Fibroblast of skin of scalp (primary cell): ENCODE measurements around the gene NEAT1.

Experiments used
- DNase-seq: peaks from one replicate; pipeline ENCODE4 v3.0.0-alpha.2; 2013

NEAT1 gene

GRCh38 chr11:65423516-65424204, 1.1 kb downstream of the NEAT1 start:
- no peak for DNase-seq

- DNase-seq: peak; percentile 62
These were observed 1.9 kb downstream of the NEAT1 start for GRCh38 chr11:65424205-65425104.

GRCh38 chr11:65425105-65425970, 2.7 kb downstream of the NEAT1 start:
- peak; percentile 72 for DNase-seq

GRCh38 chr11:65425971-65426838, 3.6 kb downstream of the NEAT1 start:
- DNase-seq: peak; percentile 89

- peak; percentile 66 for DNase-seq
These were observed 4.5 kb downstream of the NEAT1 start for GRCh38 chr11:65426839-65427690.

GRCh38 chr11:65427691-65428577, 5.3 kb downstream of the NEAT1 start:
- DNase-seq: peak; percentile 71

GRCh38 chr11:65428578-65429067, 6.0 kb downstream of the NEAT1 start:
- DNase-seq: peak; percentile 58

GRCh38 chr11:65429068-65429681, 6.6 kb downstream of the NEAT1 start:
- peak; percentile 71 for DNase-seq

GRCh38 chr11:65429724-65430405, 7.3 kb downstream of the NEAT1 start:
- DNase-seq: peak; percentile 71

- peak; percentile 53 for DNase-seq
These were observed 8.0 kb downstream of the NEAT1 start for GRCh38 chr11:65430406-65431217.

- no peak for DNase-seq
These were observed 9.0 kb downstream of the NEAT1 start for GRCh38 chr11:65431451-65432099.

- DNase-seq: no peak
These were observed 9.6 kb downstream of the NEAT1 start for GRCh38 chr11:65432100-65432650.

GRCh38 chr11:65432686-65433582, 10.3 kb downstream of the NEAT1 start:
- peak; percentile 63 for DNase-seq

- no peak for DNase-seq
These were observed 11.1 kb downstream of the NEAT1 start for GRCh38 chr11:65433657-65434056.

- DNase-seq: no peak
These were observed 11.6 kb downstream of the NEAT1 start for GRCh38 chr11:65434057-65434666.
